Measurements from ENCODE around the gene AK9.

The AK9 gene

GRCh38 chr6:109678240-109678639, 12.8 kb downstream of the AK9 start:
- TF ChIP-seq CTCF (IDR thresholded peaks at IDR 0.05; ENCODE audit: borderline replicate concordance, insufficient read depth, low read depth, low read length) = no peak
- H3K4me3 ChIP-seq (ENCODE audit: low read depth, low read length) = no peak overlapping the region

- no peak for TF ChIP-seq CTCF (IDR thresholded peaks at IDR 0.05; ENCODE audit: borderline replicate concordance, insufficient read depth, low read depth, low read length)
Observed at GRCh38 chr6:109676724-109677123, 14.3 kb downstream of the AK9 start.

GRCh38 chr6:109672839-109673238, 18.2 kb downstream of the AK9 start:
- H3K4me3 ChIP-seq (ENCODE audit: low read depth, low read length) = no peak overlapping the region
- no peak for TF ChIP-seq CTCF (IDR thresholded peaks at IDR 0.05; ENCODE audit: borderline replicate concordance, insufficient read depth, low read depth, low read length)

More at GRCh38 chr6:109676724-109677123, 14.3 kb downstream of the AK9 start:
- H3K4me3 ChIP-seq (ENCODE audit: low read depth, low read length) = no peak overlapping the region

GRCh38 chr6:109672175-109672574, 18.8 kb downstream of the AK9 start:
- no peak for TF ChIP-seq CTCF (IDR thresholded peaks at IDR 0.05; ENCODE audit: borderline replicate concordance, insufficient read depth, low read depth, low read length)
- no peak overlapping the region for H3K4me3 ChIP-seq (ENCODE audit: low read depth, low read length)

GRCh38 chr6:109671733-109672132, 19.3 kb downstream of the AK9 start:
- H3K4me3 ChIP-seq (ENCODE audit: low read depth, low read length) = no peak overlapping the region
- TF ChIP-seq CTCF (IDR thresholded peaks at IDR 0.05; ENCODE audit: borderline replicate concordance, insufficient read depth, low read depth, low read length) = no peak

- TF ChIP-seq CTCF (IDR thresholded peaks at IDR 0.05; ENCODE audit: borderline replicate concordance, insufficient read depth, low read depth, low read length) = no peak
- H3K4me3 ChIP-seq (ENCODE audit: low read depth, low read length) = no peak overlapping the region
Observed at GRCh38 chr6:109669811-109670210, 21.2 kb downstream of the AK9 start.

GRCh38 chr6:109662192-109662591, 28.8 kb downstream of the AK9 start:
- H3K4me3 ChIP-seq (ENCODE audit: low read depth, low read length) = no peak overlapping the region
- no peak for TF ChIP-seq CTCF (IDR thresholded peaks at IDR 0.05; ENCODE audit: borderline replicate concordance, insufficient read depth, low read depth, low read length)
